Measurements from ENCODE around the gene PRKCZ. TPM values are rescaled to one million over a fixed set of nuclear protein-coding genes. Genes with fewer than 3 reads are reported as not detected.
A peak's percentile ranks its signal among the peaks of the same experiment; 100 is the strongest.

The PRKCZ gene
- polyA plus RNA-seq, 3 donors from 2014 or later, result 7.5 to 14.0 (median 9.4) TPM

DNA sequence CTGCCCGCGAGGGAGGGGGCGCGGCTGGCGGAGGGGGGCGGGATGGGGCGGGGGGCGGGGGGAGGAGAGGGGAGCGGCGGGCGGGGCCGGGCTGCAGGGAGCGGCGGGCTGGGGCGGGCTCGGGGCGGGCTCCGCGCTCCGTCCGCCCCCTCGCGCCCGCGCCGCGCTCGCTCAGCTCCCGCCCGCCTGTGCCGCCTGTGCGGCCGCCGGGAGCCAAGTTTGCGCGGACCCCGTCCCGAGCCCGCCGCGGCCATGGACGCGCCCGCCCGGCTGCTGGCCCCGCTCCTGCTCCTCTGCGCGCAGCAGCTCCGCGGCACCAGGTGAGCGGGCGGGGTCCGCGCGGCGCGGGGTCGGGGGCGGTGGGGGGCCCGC lies 31.1 kb upstream of the PRKCZ start, which contains the start of gene GABRD:
Gene GABRD, plus strand, starts transcription at position 174 of the 372 bp plus-strand sequence. Its CDS starts 79 bp downstream, at position 253.
- peak within 1 kb of the TSS; percentile 37 to 85 (median 79) for H3K4me3 Mint-ChIP-seq
- no peak within 1 kb of the TSS for H3K27ac Mint-ChIP-seq
- H3K27me3 Mint-ChIP-seq (ENCODE audit: low read depth in 3 of 3), result peaks cover 14 to 20% (median 14%) of the 10 kb centered on the region in 3 donors
- peaks cover 0 to 2% (median 0%) of the 10 kb centered on the region in 6 donors for H3K9me3 Mint-ChIP-seq
- no peak for DNase-seq
- peaks cover 6 to 8% of the 10 kb centered on the region in 2 donors for H3K4me1 Mint-ChIP-seq
- H3K36me3 Mint-ChIP-seq, result no peaks in the 10 kb centered on the region

DNA sequence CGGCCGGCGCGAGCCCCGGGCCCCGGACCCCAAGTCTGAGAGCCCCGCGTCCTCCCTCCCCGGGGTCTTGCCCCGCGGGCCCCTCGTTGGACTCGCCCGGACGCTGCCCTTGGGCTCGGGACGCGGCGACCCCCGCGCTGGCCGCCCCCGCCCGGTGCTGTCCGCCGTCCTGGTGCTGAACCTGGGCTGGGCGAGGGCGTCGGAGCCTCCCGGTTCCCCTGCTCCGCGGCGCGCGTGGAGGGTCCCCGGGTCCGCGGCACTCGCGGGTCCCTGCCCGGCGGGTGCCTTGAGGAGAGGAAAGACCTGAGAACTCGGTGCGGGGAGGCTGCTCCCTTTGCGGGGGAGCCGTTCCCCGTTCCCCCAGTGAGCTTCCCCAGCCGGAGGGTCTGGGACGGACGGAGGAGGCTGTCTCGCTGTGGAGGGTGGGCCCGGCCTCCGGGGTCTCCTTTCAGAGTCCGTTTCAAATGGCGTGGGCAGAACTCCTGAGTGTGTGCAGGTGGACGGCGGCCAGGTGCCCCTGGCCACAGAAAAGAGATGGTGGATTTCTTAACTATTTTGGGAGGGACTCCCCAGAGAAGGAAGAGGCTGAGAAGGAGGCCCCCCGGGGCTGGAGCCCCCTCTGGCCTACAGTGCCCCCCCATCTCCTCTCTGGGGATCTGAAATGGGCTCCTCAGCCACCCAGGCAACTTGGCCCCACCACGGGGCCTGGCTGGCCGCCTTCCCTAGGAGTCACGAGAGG lies 30.5 kb upstream of the PRKCZ start:
- no peak for DNase-seq
- H3K4me1 Mint-ChIP-seq, result peaks cover 6 to 8% of the 10 kb centered on the region in 2 donors
- H3K36me3 Mint-ChIP-seq, result no peaks in the 10 kb centered on the region
- H3K9me3 Mint-ChIP-seq, result peaks cover 0 to 2% (median 0%) of the 10 kb centered on the region in 6 donors
- H3K27me3 Mint-ChIP-seq (ENCODE audit: low read depth in 3 of 3), result peaks cover 11 to 20% (median 12%) of the 10 kb centered on the region in 3 donors
- no peak overlapping the region for H3K27ac Mint-ChIP-seq
- no peak overlapping the region for H3K4me3 Mint-ChIP-seq

DNA sequence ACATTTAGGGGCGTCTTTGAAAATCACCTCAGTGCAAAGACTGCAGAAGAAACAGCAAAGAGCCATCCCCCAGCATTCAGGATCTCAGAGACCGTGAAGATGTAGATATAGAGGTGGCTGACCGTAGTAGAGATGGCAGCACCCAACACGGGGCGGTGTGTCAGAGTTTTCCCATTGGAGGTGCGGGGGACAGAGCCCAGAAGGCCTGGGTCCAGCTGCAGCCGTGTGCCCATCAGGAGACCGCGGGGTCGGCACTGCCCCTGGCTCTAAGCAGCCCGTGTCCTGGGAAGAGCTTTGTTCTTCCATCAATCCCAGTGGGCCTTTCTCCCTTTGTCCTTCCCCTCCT lies 29.9 kb upstream of the PRKCZ start:
- no peaks in the 10 kb centered on the region for H3K36me3 Mint-ChIP-seq
- H3K27ac Mint-ChIP-seq, result no peak overlapping the region
- peaks cover 0 to 2% (median 0%) of the 10 kb centered on the region in 6 donors for H3K9me3 Mint-ChIP-seq
- peaks cover 6 to 8% of the 10 kb centered on the region in 2 donors for H3K4me1 Mint-ChIP-seq
- no peak for DNase-seq
- H3K4me3 Mint-ChIP-seq, result no peak overlapping the region
- peaks cover 11 to 20% (median 12%) of the 10 kb centered on the region in 3 donors for H3K27me3 Mint-ChIP-seq (ENCODE audit: low read depth in 3 of 3)

DNA sequence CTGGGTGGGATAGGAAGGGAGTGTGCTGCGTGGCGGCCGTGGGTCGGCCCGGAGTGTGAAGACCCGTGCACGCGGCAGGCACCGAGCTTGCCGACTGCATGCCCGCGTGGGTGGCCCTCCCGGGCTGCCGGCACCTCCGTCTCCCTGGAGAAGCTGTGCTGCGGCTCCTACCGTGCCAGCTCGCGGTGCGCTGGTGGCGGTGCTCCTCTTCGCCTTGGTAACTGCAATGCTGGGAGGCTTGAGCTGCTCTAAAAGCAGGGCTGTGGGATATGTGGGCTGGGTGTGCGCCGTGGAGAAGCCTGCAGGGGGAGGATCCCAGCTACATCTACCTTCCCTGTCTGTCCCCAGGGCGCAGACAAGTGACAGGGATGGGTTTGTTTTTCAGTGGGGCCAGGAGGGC lies 28.7 kb upstream of the PRKCZ start:
- H3K4me3 Mint-ChIP-seq, result no peak overlapping the region
- H3K36me3 Mint-ChIP-seq, result no peaks in the 10 kb centered on the region
- H3K4me1 Mint-ChIP-seq, result peaks cover 6 to 8% of the 10 kb centered on the region in 2 donors
- DNase-seq, result no peak
- H3K27ac Mint-ChIP-seq, result no peak overlapping the region
- peaks cover 11 to 20% (median 12%) of the 10 kb centered on the region in 3 donors for H3K27me3 Mint-ChIP-seq (ENCODE audit: low read depth in 3 of 3)
- peaks cover 0 to 2% (median 0%) of the 10 kb centered on the region in 6 donors for H3K9me3 Mint-ChIP-seq

DNA sequence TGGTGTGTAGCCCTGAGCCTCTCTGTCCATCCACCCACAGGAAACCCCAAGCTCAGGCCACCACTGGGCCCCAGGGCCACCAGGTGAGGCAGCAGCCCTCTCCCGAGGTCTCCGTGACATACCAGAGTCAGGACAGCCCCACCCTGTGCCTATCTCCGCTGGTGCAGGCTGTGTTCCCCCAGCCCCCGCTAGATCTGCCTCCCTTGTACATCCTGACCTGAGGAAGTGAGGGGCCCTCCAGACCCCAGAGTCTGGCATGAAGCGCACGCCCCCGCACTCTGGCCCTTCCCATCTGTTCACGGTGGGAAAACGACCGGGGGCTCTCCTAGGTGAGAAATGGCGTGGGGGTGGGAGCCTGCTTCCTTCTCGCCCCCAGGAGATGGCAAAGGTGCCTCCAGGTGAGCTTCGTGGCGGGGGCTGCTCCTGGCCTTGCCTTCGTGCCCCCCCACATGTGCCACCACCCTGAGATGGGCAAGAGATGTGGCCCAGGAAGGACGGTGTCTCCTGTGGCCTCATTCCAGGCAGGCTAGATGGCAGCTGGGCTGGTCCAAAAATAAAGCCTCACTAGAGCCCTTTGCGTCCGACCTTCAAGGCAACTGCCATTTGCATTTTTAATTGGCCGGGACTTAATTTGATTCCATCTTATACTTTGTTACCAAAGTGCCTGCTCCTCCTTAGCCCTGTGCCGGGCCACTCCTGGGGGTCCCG lies 28.0 kb upstream of the PRKCZ start:
- no peaks in the 10 kb centered on the region for H3K36me3 Mint-ChIP-seq
- H3K4me1 Mint-ChIP-seq, result peaks cover 6 to 7% of the 10 kb centered on the region in 2 donors
- H3K4me3 Mint-ChIP-seq, result no peak overlapping the region
- no peak for DNase-seq
- H3K9me3 Mint-ChIP-seq, result peaks cover 0 to 2% (median 0%) of the 10 kb centered on the region in 6 donors
- H3K27ac Mint-ChIP-seq, result no peak overlapping the region
- H3K27me3 Mint-ChIP-seq (ENCODE audit: low read depth in 3 of 3), result peaks cover 10 to 15% (median 13%) of the 10 kb centered on the region in 3 donors

DNA sequence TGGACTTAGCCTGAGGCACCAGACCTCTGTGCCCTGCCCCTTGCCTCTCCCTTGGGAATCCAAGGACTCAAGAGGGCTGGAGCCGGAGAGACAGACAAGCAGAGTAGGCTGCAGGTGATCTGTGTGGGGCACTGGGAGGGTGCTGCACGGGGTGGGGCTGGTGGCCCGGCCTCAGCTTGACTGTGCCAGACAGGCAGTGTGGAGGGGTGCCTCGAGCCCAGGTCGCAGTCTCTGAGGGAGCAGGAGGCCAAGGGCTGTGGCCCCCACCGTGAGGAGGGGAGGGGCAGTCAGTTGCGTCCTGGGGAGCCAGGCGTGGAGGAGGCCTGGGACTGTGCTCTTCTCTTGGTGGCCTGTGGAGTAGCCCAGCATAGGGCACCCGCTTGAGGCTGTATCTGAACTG lies 27.0 kb upstream of the PRKCZ start:
- Mint-ChIP-seq H3K4me1 (peaks cover 3 to 6% of the 10 kb centered on the region in 2 donors), H3K27ac (no peak overlapping the region), H3K9me3 (peaks cover 0 to under 1% (median 0%) of the 10 kb centered on the region in 6 donors), H3K36me3 (no peaks in the 10 kb centered on the region), H3K27me3 (ENCODE audit: low read depth in 3 of 3) (peaks cover 6 to 13% (median 9%) of the 10 kb centered on the region in 3 donors), H3K4me3 (no peak overlapping the region)
- no peak for DNase-seq

DNA sequence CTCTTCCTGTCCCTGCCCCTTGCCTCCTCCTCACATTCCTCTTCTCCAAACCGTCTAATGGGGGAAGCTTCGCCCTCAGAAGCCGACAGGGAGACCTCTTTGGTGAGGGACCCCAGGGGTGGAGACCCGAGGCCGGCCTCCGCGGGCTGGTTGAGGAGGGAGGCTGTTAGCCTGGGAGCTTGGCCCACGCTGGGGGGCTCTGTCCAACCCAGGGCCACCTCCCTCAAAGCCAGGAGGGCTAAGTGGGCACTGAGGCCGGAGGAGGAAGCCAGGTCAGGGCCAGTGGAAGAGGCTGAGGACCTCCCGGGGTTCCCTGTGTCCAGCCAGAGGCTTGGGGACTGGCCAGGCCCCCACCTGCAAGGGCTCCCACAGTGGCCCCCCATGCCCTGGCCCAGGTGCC lies 25.8 kb upstream of the PRKCZ start:
- Mint-ChIP-seq H3K4me1 (no peaks in the 10 kb centered on the region), H3K27ac (no peak overlapping the region), H3K27me3 (ENCODE audit: low read depth in 3 of 3) (peaks cover 3 to 13% (median 5%) of the 10 kb centered on the region in 3 donors), H3K9me3 (no peaks in the 10 kb centered on the region), H3K36me3 (no peaks in the 10 kb centered on the region), H3K4me3 (no peak overlapping the region)
- no peak for DNase-seq

DNA sequence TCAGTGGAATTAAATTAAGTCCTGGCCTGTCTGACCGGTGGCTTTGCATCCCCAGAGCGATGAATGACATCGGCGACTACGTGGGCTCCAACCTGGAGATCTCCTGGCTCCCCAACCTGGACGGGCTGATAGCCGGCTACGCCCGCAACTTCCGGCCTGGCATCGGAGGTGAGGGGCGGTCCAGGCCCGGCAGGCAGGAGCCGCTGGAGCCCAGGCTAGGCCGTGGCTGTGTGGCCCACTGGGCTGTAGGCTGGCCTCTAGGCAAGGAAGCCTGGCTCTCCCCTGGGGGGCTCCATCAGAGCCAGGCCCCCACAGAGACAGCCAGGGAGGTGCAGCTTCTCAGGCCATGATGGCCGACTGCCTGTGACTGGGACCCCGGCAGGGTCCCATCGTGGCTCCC lies 25.3 kb upstream of the PRKCZ start:
- no peak for DNase-seq
- H3K36me3 Mint-ChIP-seq, result no peaks in the 10 kb centered on the region
- no peaks in the 10 kb centered on the region for H3K4me1 Mint-ChIP-seq
- no peak overlapping the region for H3K4me3 Mint-ChIP-seq
- H3K9me3 Mint-ChIP-seq, result no peaks in the 10 kb centered on the region
- peaks cover 3 to 13% (median 3%) of the 10 kb centered on the region in 3 donors for H3K27me3 Mint-ChIP-seq (ENCODE audit: low read depth in 3 of 3)
- no peak overlapping the region for H3K27ac Mint-ChIP-seq

DNA sequence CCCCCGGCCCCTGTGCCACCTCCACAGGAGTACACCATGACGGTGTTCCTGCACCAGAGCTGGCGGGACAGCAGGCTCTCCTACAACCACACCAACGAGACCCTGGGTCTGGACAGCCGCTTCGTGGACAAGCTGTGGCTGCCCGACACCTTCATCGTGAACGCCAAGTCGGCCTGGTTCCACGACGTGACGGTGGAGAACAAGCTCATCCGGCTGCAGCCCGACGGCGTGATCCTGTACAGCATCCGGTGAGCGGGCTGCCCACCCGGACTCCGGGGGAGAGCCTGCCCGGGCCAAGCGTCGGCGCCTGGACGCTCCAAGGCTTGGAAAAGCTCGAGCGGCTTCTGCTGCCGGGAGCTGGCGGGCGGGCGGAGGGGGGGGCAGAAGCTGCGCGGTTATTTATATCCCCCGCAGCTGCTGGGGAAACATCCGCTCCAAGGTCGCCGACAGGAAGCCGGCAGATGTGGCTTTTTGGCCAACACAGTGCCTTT lies 24.7 kb upstream of the PRKCZ start:
- no peak overlapping the region for H3K27ac Mint-ChIP-seq
- no peaks in the 10 kb centered on the region for H3K9me3 Mint-ChIP-seq
- no peaks in the 10 kb centered on the region for H3K36me3 Mint-ChIP-seq
- peak in 1 of 3 donors; percentile 13 for DNase-seq
- H3K4me1 Mint-ChIP-seq, result no peaks in the 10 kb centered on the region
- H3K27me3 Mint-ChIP-seq (ENCODE audit: low read depth in 3 of 3), result peaks cover 0 to 9% (median 0%) of the 10 kb centered on the region in 3 donors
- H3K4me3 Mint-ChIP-seq, result peak overlapping the region in 2 of 5 donors; percentile 33 to 48

DNA sequence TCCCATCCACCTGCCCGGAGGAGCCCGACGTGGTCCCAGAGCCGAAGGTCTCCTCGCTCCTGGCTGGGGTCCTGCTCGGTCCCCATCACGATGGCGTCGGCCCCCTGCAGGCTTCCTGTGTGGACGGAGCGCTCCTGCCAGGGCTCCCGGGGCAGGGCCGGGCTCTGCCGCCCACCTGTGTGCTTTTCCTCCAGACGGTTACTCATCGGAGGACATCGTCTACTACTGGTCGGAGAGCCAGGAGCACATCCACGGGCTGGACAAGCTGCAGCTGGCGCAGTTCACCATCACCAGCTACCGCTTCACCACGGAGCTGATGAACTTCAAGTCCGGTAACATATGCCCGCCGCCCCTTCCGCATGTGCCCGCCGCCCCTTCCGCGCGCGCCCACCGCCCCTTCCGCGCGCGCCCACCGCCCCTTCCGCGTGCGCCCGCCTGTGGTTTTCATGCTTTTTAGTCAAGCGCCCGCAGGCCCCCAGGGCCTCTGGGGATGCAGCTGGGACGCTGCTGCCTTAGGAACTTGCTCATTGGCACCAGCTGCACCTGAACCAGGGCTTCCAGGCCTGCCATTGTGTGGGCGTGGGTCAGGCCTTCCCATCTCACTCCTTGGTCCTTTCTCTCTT lies 22.1 kb upstream of the PRKCZ start:
- no peaks in the 10 kb centered on the region for H3K4me1 Mint-ChIP-seq
- no peak overlapping the region for H3K27ac Mint-ChIP-seq
- no peak overlapping the region for H3K4me3 Mint-ChIP-seq
- no peaks in the 10 kb centered on the region for H3K36me3 Mint-ChIP-seq
- H3K27me3 Mint-ChIP-seq (ENCODE audit: low read depth in 3 of 3), result peaks cover 0 to 2% (median 0%) of the 10 kb centered on the region in 3 donors
- DNase-seq, result no peak
- no peaks in the 10 kb centered on the region for H3K9me3 Mint-ChIP-seq

DNA sequence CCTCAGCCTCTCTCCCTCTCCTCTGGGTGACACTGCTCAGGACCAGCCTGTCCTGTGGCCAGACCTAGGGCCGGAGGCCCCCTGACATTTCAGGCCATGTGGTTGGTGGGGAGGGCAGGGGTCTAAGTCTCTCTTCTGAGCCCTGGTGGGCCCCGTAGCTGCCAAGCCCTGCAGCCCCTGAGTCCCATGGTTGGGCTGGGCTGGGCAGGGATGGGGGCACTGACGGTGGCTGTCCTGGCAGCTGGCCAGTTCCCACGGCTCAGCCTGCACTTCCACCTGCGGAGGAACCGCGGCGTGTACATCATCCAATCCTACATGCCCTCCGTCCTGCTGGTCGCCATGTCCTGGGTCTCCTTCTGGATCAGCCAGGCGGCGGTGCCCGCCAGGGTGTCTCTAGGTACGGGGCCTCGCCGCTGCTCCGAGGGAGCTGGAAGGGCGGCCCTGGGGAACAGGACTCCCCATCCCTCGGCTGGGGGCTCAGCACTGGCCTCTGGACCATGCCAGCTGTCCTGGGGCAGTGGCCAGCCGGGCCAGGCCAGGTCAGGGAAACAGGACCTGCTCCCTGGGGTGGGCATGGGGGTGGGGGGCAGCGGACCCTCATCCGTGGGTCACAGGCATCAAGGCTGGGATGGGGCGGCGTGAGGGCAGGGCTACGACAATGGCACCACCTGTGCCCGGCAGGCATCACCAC lies 21.2 kb upstream of the PRKCZ start:
- Mint-ChIP-seq H3K9me3 (no peaks in the 10 kb centered on the region), H3K27ac (no peak overlapping the region), H3K36me3 (no peaks in the 10 kb centered on the region), H3K27me3 (ENCODE audit: low read depth in 3 of 3) (peaks cover 0 to 2% (median 0%) of the 10 kb centered on the region in 3 donors), H3K4me3 (no peak overlapping the region), H3K4me1 (no peaks in the 10 kb centered on the region)
- no peak for DNase-seq

DNA sequence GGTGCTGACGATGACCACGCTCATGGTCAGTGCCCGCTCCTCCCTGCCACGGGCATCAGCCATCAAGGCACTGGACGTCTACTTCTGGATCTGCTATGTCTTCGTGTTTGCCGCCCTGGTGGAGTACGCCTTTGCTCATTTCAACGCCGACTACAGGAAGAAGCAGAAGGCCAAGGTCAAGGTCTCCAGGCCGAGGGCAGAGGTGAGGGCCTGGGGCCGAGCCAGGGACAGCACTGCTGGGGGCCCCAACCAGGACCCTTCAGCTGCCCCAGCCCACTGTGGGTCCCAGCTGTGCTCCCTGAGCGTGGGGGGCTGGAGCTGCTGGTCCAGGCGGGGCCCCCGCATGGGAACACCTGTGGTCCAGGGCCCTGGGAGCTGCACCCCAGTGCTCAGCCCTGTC lies 20.6 kb upstream of the PRKCZ start:
- DNase-seq, result no peak
- no peak overlapping the region for H3K4me3 Mint-ChIP-seq
- no peaks in the 10 kb centered on the region for H3K4me1 Mint-ChIP-seq
- H3K27ac Mint-ChIP-seq, result no peak overlapping the region
- H3K36me3 Mint-ChIP-seq, result no peaks in the 10 kb centered on the region
- H3K9me3 Mint-ChIP-seq, result no peaks in the 10 kb centered on the region
- H3K27me3 Mint-ChIP-seq (ENCODE audit: low read depth in 3 of 3), result peaks cover 0 to 2% (median 0%) of the 10 kb centered on the region in 3 donors

DNA sequence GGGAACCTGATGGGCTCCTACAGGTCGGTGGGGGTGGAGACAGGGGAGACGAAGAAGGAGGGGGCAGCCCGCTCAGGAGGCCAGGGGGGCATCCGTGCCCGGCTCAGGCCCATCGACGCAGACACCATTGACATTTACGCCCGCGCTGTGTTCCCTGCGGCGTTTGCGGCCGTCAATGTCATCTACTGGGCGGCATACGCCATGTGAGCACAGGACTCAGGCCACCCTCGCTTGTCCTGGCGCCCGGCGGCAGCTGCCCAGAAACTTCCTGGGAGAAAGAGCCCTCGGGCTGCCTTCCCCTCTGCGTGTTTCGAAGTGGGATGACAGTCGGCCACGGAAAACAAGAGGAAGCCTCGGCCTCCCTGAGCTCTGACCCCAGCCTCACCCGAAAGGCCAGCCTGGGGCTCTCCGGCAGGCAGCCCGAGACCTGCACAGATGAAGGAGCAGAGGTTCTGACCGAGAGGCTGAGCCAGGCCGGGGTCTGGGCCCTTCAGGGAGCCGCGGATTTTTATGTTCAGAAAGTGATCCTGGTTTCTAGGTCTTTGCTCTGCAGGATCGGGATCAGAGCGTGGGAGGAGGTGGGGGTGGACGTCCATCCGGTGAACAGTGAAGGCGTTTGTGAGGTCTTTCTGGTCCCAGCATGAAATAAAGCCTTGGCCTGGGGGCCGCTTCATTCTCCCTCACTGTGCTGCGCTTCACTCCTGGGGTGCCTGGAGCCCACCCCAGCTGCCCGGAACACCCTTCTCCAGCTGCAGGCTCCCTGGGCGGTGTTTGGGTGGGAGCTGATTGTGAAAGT lies 19.9 kb upstream of the PRKCZ start:
- no peak overlapping the region for H3K27ac Mint-ChIP-seq
- H3K9me3 Mint-ChIP-seq, result no peaks in the 10 kb centered on the region
- peaks cover 0 to 2% (median 0%) of the 10 kb centered on the region in 3 donors for H3K27me3 Mint-ChIP-seq (ENCODE audit: low read depth in 3 of 3)
- H3K4me3 Mint-ChIP-seq, result no peak overlapping the region
- H3K4me1 Mint-ChIP-seq, result no peaks in the 10 kb centered on the region
- DNase-seq, result no peak
- H3K36me3 Mint-ChIP-seq, result no peaks in the 10 kb centered on the region

All from immature natural killer cell (primary cell).